ENCODE results near the gene P4HB. TPM values are rescaled to one million over a fixed set of nuclear protein-coding genes. Genes with fewer than 3 reads are reported as not detected.

The P4HB gene
- total and polyA plus RNA-seq, 2 donors (not counting 1 experiment from before 2014, with no cell fraction given): 37.4 to 191 TPM

DNA sequence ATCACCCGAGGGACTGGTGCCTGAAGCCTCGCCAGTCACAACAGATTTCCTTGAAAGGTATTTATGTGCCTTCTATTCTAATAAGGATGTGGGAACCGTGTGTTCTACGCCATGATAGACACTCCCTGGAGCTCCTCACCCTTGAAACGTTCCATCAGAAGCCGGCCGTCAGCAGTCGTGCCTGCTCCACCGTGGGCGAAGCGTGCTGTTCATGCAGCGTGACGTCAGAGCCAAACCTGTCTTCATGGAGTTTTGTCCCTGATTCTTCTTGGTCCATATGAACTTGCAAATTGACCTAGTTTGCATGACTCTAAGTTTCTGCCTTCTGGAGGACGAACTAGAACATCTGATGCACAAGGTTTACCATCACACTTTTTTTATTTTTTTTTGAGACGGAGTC is 21.0 kb downstream of the P4HB start:
- intact Hi-C loops (cut with micrococcal nuclease): no loop called here
- no peak overlapping the region for H3K4me2 ChIP-seq (replicated peaks; ENCODE audit: low read depth, low read length, poor library complexity, severe bottlenecking)
- Mint-ChIP-seq H3K27me3 (no peaks in the 10 kb centered on the region), H3K27ac (no peak overlapping the region), H3K9me3 (ENCODE audit: insufficient read depth) (no peaks in the 10 kb centered on the region), H3K4me1 (peaks cover 2% of the 10 kb centered on the region), H3K4me3 (no peak overlapping the region)
- no peak overlapping the region for H3K4me3 ChIP-seq (ENCODE audit: control extremely low read depth in 1 of 5, extremely low read depth in 1 of 5, insufficient read depth in 1 of 5, low read depth in 2 of 5, low read length in 4 of 5)
- H3K4me1 ChIP-seq (ENCODE audit: control insufficient read depth in 2 of 2, insufficient read depth in 2 of 2, low read length in 2 of 2): no peaks in the 10 kb centered on the region
- WGBS (ENCODE audit: insufficient coverage): 92% methylated on average over 12 of the region's 15 CpGs
- no peaks in the 10 kb centered on the region for H4K20me1 ChIP-seq (ENCODE audit: control insufficient read depth, insufficient read depth, low read length, poor library complexity, severe bottlenecking)
- no peak for TF ChIP-seq EZH2 (IDR thresholded peaks at IDR 0.05; ENCODE audit: borderline replicate concordance, insufficient read depth, low read depth, low read length, poor library complexity, severe bottlenecking)
- TF ChIP-seq, protein P1, sequence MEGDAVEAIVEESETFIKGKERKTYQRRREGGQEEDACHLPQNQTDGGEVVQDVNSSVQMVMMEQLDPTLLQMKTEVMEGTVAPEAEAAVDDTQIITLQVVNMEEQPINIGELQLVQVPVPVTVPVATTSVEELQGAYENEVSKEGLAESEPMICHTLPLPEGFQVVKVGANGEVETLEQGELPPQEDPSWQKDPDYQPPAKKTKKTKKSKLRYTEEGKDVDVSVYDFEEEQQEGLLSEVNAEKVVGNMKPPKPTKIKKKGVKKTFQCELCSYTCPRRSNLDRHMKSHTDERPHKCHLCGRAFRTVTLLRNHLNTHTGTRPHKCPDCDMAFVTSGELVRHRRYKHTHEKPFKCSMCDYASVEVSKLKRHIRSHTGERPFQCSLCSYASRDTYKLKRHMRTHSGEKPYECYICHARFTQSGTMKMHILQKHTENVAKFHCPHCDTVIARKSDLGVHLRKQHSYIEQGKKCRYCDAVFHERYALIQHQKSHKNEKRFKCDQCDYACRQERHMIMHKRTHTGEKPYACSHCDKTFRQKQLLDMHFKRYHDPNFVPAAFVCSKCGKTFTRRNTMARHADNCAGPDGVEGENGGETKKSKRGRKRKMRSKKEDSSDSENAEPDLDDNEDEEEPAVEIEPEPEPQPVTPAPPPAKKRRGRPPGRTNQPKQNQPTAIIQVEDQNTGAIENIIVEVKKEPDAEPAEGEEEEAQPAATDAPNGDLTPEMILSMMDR (IDR thresholded peaks at IDR 0.05): no peak
- DNase-seq: no peak
- ChIA-PET POLR2A (no interaction called here), CTCF (no interaction called here)
- ATAC-seq (ENCODE audit: low read depth): no peak
- H3K27ac ChIP-seq (ENCODE audit: low read length in 2 of 2): no peak overlapping the region
- H3K79me2 ChIP-seq (ENCODE audit: control insufficient read depth, insufficient read depth, low read length): no peaks in the 10 kb centered on the region
- H3K9ac ChIP-seq (ENCODE audit: low read length): no peak overlapping the region
- no peak overlapping the region for H2AFZ ChIP-seq (ENCODE audit: insufficient read depth, low read depth, low read length, poor library complexity, severe bottlenecking)
- no peaks in the 10 kb centered on the region for H3K27me3 ChIP-seq (replicated peaks in 1 of 4; ENCODE audit: control extremely low read depth in 1 of 4, control insufficient read depth in 3 of 4, insufficient read depth in 4 of 4, low read length in 3 of 4)
- H3K36me3 ChIP-seq (replicated peaks in 1 of 2; ENCODE audit: control extremely low read depth in 1 of 2, control insufficient read depth in 1 of 2, extremely low read depth in 1 of 2, insufficient read depth in 2 of 2, low read length in 1 of 2): peaks cover 0 to 17% of the 10 kb centered on the region in 2 experiments
- H3K9me3 ChIP-seq (ENCODE audit: control extremely low read depth in 1 of 3, control insufficient read depth in 2 of 3, insufficient read depth in 1 of 3, low read length in 2 of 3): no peaks in the 10 kb centered on the region

DNA sequence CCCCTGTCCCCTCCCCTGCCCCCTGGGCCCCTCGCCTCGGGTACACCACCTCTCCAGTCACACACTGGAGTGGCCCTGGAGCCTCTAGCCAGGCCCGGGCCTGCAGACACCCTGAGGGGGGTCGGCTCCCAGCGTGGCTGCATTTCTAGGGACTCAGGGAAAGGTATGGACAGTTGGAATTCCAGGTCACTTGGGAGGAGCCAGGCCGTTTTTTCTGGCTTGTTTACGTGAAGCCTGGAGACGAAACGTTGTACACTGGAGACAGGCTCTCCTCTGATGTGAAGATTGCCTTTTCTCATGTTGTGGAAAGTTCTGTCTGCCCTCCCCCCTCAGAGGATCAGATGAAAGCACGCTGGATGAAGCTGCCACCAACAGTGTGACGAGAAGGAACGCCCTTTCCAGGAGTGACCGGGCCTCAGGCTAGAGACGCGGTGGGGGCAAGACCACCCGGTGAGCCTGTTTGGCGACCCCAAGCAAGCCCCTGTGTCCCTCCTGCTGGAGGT is 21.5 kb downstream of the P4HB start:
- Histone ChIP-seq H3K4me2 (replicated peaks; ENCODE audit: low read depth, low read length, poor library complexity, severe bottlenecking) (no peak overlapping the region), H3K36me3 (replicated peaks in 1 of 2; ENCODE audit: control extremely low read depth in 1 of 2, control insufficient read depth in 1 of 2, extremely low read depth in 1 of 2, insufficient read depth in 2 of 2, low read length in 1 of 2) (peaks cover 0 to 12% of the 10 kb centered on the region in 2 experiments), H3K27ac (ENCODE audit: low read length in 2 of 2) (no peak overlapping the region), H3K79me2 (ENCODE audit: control insufficient read depth, insufficient read depth, low read length) (no peaks in the 10 kb centered on the region), H3K27me3 (replicated peaks in 1 of 4; ENCODE audit: control extremely low read depth in 1 of 4, control insufficient read depth in 3 of 4, insufficient read depth in 4 of 4, low read length in 3 of 4) (no peaks in the 10 kb centered on the region), H3K9me3 (ENCODE audit: control extremely low read depth in 1 of 3, control insufficient read depth in 2 of 3, insufficient read depth in 1 of 3, low read length in 2 of 3) (no peaks in the 10 kb centered on the region), H3K4me3 (ENCODE audit: control extremely low read depth in 1 of 5, extremely low read depth in 1 of 5, insufficient read depth in 1 of 5, low read depth in 2 of 5, low read length in 4 of 5) (no peak overlapping the region), H3K4me1 (ENCODE audit: control insufficient read depth in 2 of 2, insufficient read depth in 2 of 2, low read length in 2 of 2) (peaks cover 4% of the 10 kb centered on the region in 2 donors), H4K20me1 (ENCODE audit: control insufficient read depth, insufficient read depth, low read length, poor library complexity, severe bottlenecking) (no peaks in the 10 kb centered on the region), H2AFZ (ENCODE audit: insufficient read depth, low read depth, low read length, poor library complexity, severe bottlenecking) (no peak overlapping the region), H3K9ac (ENCODE audit: low read length) (no peak overlapping the region)
- no peak overlapping the region for H3K27ac Mint-ChIP-seq
- H3K4me3 Mint-ChIP-seq: no peak overlapping the region
- H3K9me3 Mint-ChIP-seq (ENCODE audit: insufficient read depth): no peaks in the 10 kb centered on the region
- TF ChIP-seq EZH2 (IDR thresholded peaks at IDR 0.05; ENCODE audit: borderline replicate concordance, insufficient read depth, low read depth, low read length, poor library complexity, severe bottlenecking): no peak
- TF ChIP-seq, protein P1 (IDR thresholded peaks at IDR 0.05): no peak
- WGBS (ENCODE audit: insufficient coverage): 70% methylated on average over 16 of the region's 17 CpGs
- no peak for DNase-seq
- ATAC-seq (ENCODE audit: low read depth): no peak
- CTCF ChIA-PET: no interaction called here
- peaks cover 2% of the 10 kb centered on the region for H3K4me1 Mint-ChIP-seq
- POLR2A ChIA-PET: no interaction called here
- no peaks in the 10 kb centered on the region for H3K27me3 Mint-ChIP-seq
- intact Hi-C loops (cut with micrococcal nuclease): no loop called here

All from B cell (primary cell).